Smooth muscle cell (in vitro differentiated cells): ENCODE data around the gene E2F8. TPM values are rescaled to one million over a fixed set of nuclear protein-coding genes. Genes with fewer than 3 reads are reported as not detected.

Experiments used
- DNase-seq: peaks from one replicate; lab custom pipeline; 2025; ENCODE audit not compliant: unreplicated experiment; lab: John Stamatoyannopoulos, UW
- H2AFZ ChIP-seq: fragments of 200-600 bp; sonication (generic); 2 replicates; pipeline ENCODE4 v1.6.0; 2016; ENCODE audit warnings: antibody characterized with exemption, low read depth, mild to moderate bottlenecking
- H3F3A ChIP-seq: fragments of 200-600 bp; sonication (generic); 2 replicates; pipeline ENCODE4 v1.6.0; 2017; ENCODE audit warnings: antibody characterized with exemption, low read depth
- H3K27ac ChIP-seq: fragments of 200-600 bp; sonication (generic); 2 replicates; pipeline ENCODE4 v1.5.1; 2016; ENCODE audit warnings: low read depth, mild to moderate bottlenecking
- H3K27me3 ChIP-seq: fragments of 200-600 bp; sonication (generic); 2 replicates; pipeline ENCODE4 v1.6.1; 2016; ENCODE audit warnings: low read depth, mild to moderate bottlenecking
- H3K36me3 ChIP-seq: fragments of 200-600 bp; sonication (generic); 2 replicates; pipeline ENCODE4 v1.5.1; 2016; ENCODE audit warnings: low read depth
- H3K4me1 ChIP-seq: fragments of 200-600 bp; sonication (generic); 2 replicates; pipeline ENCODE4 v1.5.1; 2016; ENCODE audit warnings: low read depth
- H3K4me2 ChIP-seq: fragments of 200-600 bp; sonication (generic); 2 replicates; pipeline ENCODE4 v1.6.0; 2016; ENCODE audit warnings: mild to moderate bottlenecking
- H3K4me3 ChIP-seq: fragments of 200-600 bp; sonication (generic); 2 replicates; pipeline ENCODE4 v1.5.1; 2016; ENCODE audit warnings: mild to moderate bottlenecking
- H3K79me2 ChIP-seq: fragments of 200-600 bp; sonication (generic); 2 replicates; pipeline ENCODE4 v1.6.0; 2016; ENCODE audit warnings: low read depth, mild to moderate bottlenecking
- H3K9ac ChIP-seq: fragments of 200-600 bp; sonication (generic); 2 replicates; pipeline ENCODE4 v1.6.0; 2016; ENCODE audit warnings: low read depth
- H3K9me3 ChIP-seq: fragments of 200-600 bp; sonication (generic); replicated peaks from 2 replicates; pipeline ENCODE4 v1.5.1; 2016; ENCODE audit warnings: low read depth
- H4K20me1 ChIP-seq: fragments of 200-600 bp; sonication (generic); 2 replicates; pipeline ENCODE4 v1.6.0; 2016; ENCODE audit warnings: low read depth
- WGBS: methylation state at CpG from one replicate; pipeline ENCODE4 v1.1.7; 2016; ENCODE audit warnings: low lambda C conversion rate; 5-methylcytosine and 5-hydroxymethylcytosine counted together
- polyA plus RNA-seq: library from polyadenylated mRNA; unstranded; fragments of >200 nt; fragmentation: Nextera tagmentation; extraction: Ambion mirVana; gene quantifications from 2 replicates; pipeline ENCODE4 v1.2.1, GENCODE V29; 2016
- total RNA-seq: library from RNA; depleted of rRNA; stranded (reverse); fragments of >200 nt; gene quantifications from 2 replicates; pipeline ENCODE4 v1.2.3, GENCODE V29; 2014
- TF ChIP-seq, protein P1 (sequence below): fragments of 200-600 bp; sonication (generic); IDR thresholded peaks from 2 replicates; pipeline ENCODE4 v1.5.1; 2017; ENCODE audit warnings: borderline replicate concordance, mild to moderate bottlenecking, antibody characterized with exemption; ENCODE audit not compliant: insufficient read depth, poor library complexity, severe bottlenecking

E2F8 gene
- total and polyA plus RNA-seq, 2 experiments from 2014 or later, result 1.5 to 1.6 TPM

DNA sequence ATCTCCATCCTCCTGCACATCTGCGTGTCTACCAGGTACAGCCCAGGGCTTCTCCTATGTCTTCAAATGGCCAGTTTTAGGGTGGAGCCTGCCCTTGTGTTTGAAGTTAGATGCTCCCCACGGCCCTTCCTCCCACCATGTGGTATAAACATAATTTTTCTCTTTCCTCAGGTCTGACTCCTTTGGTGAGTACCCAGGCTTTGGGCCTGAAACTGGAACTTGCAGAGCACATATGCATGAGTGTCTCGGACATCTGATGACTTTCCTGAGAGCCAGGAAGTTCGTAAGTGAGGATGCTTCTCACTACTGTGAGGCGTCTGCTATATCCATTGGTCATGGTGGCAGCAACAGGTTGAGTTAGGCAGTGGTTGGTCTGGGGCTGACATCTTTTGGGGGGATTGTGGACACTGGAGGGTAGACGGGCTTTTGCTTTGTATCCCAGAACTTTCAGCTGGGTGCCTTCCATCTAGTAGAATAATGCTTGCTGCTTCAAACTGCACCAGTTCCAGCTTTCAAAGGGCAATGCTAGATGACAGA, 55.2 kb downstream of the E2F8 start:
- DNase-seq, result no peak
- H3K9me3 ChIP-seq, result no peaks in the 10 kb centered on the region
- no peaks in the 10 kb centered on the region for H4K20me1 ChIP-seq
- no peaks in the 10 kb centered on the region for H3K27me3 ChIP-seq
- no peak overlapping the region for H2AFZ ChIP-seq
- WGBS, result 72% methylated on average over 6 of the region's 6 CpGs
- no peaks in the 10 kb centered on the region for H3K36me3 ChIP-seq
- no peaks in the 10 kb centered on the region for H3K79me2 ChIP-seq
- no peak overlapping the region for H3K4me2 ChIP-seq
- TF ChIP-seq, protein P1, sequence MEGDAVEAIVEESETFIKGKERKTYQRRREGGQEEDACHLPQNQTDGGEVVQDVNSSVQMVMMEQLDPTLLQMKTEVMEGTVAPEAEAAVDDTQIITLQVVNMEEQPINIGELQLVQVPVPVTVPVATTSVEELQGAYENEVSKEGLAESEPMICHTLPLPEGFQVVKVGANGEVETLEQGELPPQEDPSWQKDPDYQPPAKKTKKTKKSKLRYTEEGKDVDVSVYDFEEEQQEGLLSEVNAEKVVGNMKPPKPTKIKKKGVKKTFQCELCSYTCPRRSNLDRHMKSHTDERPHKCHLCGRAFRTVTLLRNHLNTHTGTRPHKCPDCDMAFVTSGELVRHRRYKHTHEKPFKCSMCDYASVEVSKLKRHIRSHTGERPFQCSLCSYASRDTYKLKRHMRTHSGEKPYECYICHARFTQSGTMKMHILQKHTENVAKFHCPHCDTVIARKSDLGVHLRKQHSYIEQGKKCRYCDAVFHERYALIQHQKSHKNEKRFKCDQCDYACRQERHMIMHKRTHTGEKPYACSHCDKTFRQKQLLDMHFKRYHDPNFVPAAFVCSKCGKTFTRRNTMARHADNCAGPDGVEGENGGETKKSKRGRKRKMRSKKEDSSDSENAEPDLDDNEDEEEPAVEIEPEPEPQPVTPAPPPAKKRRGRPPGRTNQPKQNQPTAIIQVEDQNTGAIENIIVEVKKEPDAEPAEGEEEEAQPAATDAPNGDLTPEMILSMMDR, result no peak
- H3K27ac ChIP-seq, result no peak overlapping the region
- no peak overlapping the region for H3K4me3 ChIP-seq
- no peak overlapping the region for H3K9ac ChIP-seq
- H3K4me1 ChIP-seq, result peaks cover 4% of the 10 kb centered on the region
- no peaks in the 10 kb centered on the region for H3F3A ChIP-seq

DNA sequence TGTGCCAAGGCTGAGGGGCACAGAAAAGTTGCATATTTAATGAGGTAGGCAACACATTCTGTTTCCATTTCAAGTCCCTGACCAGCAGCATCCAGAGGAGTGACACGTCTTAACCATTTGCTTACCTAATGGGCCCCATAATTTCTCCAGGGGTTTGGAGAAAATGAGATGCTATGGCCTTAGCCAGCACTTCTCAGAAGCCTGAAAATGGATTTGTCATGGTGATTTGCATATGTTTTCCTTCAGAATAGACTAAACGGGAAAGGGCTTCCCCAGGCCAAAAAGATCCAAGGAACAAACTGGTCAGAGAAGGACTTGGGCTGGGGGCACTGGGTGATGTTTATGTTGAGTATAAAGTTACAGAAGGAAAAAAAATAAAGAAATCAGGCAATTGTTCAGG, 55.7 kb downstream of the E2F8 start:
- Histone ChIP-seq H3K27ac (no peak overlapping the region), H3K9me3 (no peaks in the 10 kb centered on the region), H2AFZ (no peak overlapping the region), H3K27me3 (no peaks in the 10 kb centered on the region), H3K4me1 (peaks cover 4% of the 10 kb centered on the region), H3K79me2 (no peaks in the 10 kb centered on the region), H3K9ac (no peak overlapping the region), H3F3A (no peaks in the 10 kb centered on the region), H3K4me3 (no peak overlapping the region), H3K4me2 (no peak overlapping the region), H4K20me1 (no peaks in the 10 kb centered on the region), H3K36me3 (no peaks in the 10 kb centered on the region)
- WGBS, result 77% methylated on average over 2 of the region's 2 CpGs
- TF ChIP-seq, protein P1, result no peak
- no peak for DNase-seq

GRCh38 chr11:19183646-19184045, 57.1 kb downstream of the E2F8 start:
- Histone ChIP-seq H3K27ac (no peak overlapping the region), H3K9ac (no peak overlapping the region), H4K20me1 (no peaks in the 10 kb centered on the region), H3K36me3 (no peaks in the 10 kb centered on the region), H3K4me1 (peaks cover 4% of the 10 kb centered on the region), H3K4me2 (no peak overlapping the region), H3K4me3 (no peak overlapping the region), H3K27me3 (no peaks in the 10 kb centered on the region), H3F3A (no peaks in the 10 kb centered on the region), H3K79me2 (no peaks in the 10 kb centered on the region), H3K9me3 (no peaks in the 10 kb centered on the region), H2AFZ (no peak overlapping the region)
- TF ChIP-seq, protein P1, result no peak
- WGBS, result 97% methylated on average over 7 of the region's 7 CpGs
- no peak for DNase-seq

- H3K79me2 ChIP-seq, result no peaks in the 10 kb centered on the region
- H3K4me1 ChIP-seq, result no peaks in the 10 kb centered on the region
- TF ChIP-seq, protein P1, result no peak
- H3K36me3 ChIP-seq, result no peaks in the 10 kb centered on the region
- H3K27me3 ChIP-seq, result no peaks in the 10 kb centered on the region
- 93% methylated on average over 5 of the region's 5 CpGs for WGBS
- no peak overlapping the region for H3K4me3 ChIP-seq
- no peak overlapping the region for H3K4me2 ChIP-seq
- H2AFZ ChIP-seq, result no peak overlapping the region
- H3F3A ChIP-seq, result no peaks in the 10 kb centered on the region
- H3K9me3 ChIP-seq, result no peaks in the 10 kb centered on the region
- no peak for DNase-seq
- no peak overlapping the region for H3K9ac ChIP-seq
- H4K20me1 ChIP-seq, result no peaks in the 10 kb centered on the region
- H3K27ac ChIP-seq, result no peak overlapping the region
Observed at GRCh38 chr11:19181531-19182261, 59.0 kb downstream of the E2F8 start.
